K562 (cell line): ENCODE measurements around the gene LRRC49. TPM values are rescaled to one million over a fixed set of nuclear protein-coding genes. Genes with fewer than 3 reads are reported as not detected.

ENCODE experiments used
- ATAC-seq: fragments of 200-7000 bp; cut with Tn5 transposase; 3 replicates; pipeline ENCODE4 v1.9.1; 2020; ENCODE audit warnings: moderate library complexity
- BruUV-seq: library from RNA; stranded (reverse); fragments of 400-500 nt; replicated peaks from 2 replicates; lab custom pipeline; 2021; lab: Mats Ljungman, UMichigan
- CTCF ChIA-PET: fragments of 300-600 bp; formaldehyde crosslinking; extraction: SDS; loops from one replicate; lab custom pipeline; 2021; ENCODE audit warnings: low intra/inter-chr PET ratio; lab: Yijun Ruan, JAX
- POLR2A ChIA-PET: fragments of 300-600, 350-650 bp; sonication (Branson Sonifier 250); formaldehyde crosslinking; extraction: SDS; loops from one replicate; lab custom pipeline; 2021; ENCODE audit warnings: antibody characterized with exemption, inconsistent platforms; lab: Yijun Ruan, JAX
- DNase-seq, 4 experiments: peaks; one replicate each; pipeline versions ENCODE4 v3.0.0 to v3.0.0-alpha.2; 2011 to 2018; ENCODE audit warnings: low spot score in 3 of 4, mixed read lengths in 3 of 4; ENCODE audit errors: extremely low read depth in 1 of 4
- FAIRE-seq: peaks from 2 replicates; lab custom pipeline; 2011; peaks lifted over from hg19 to GRCh38; lab: Jason Lieb, UNC
- H2AFZ ChIP-seq: 2 replicates; pipeline ENCODE4 v1.6.0; 2011; ENCODE audit warnings: low read depth, low read length, control low read depth, inconsistent platforms
- H3K27ac ChIP-seq: fragments of 200-600 bp; 3 replicates; pipeline ENCODE4 v1.8.0; 2011; ENCODE audit warnings: low read depth, mild to moderate bottlenecking, control low read depth, inconsistent platforms, low read length, moderate library complexity, mixed read lengths; ENCODE audit errors: extremely low read depth
- H3K27me3 ChIP-seq, 2 experiments: fragments of 300-600 bp in 1 of 2; 2 replicates in 1 of 2; 3 replicates in 1 of 2; pipeline versions ENCODE4 v1.6.0 to v1.8.0; 2011; ENCODE audit warnings: inconsistent platforms in 2 of 2, low read length in 2 of 2, mild to moderate bottlenecking in 1 of 2, mixed read lengths in 1 of 2, moderate library complexity in 1 of 2; ENCODE audit not compliant: control insufficient read depth in 2 of 2, insufficient read depth in 2 of 2
- H3K36me3 ChIP-seq: fragments of 300-600 bp; 3 replicates; pipeline ENCODE4 v1.8.0; 2011; ENCODE audit warnings: mild to moderate bottlenecking, low read length, inconsistent platforms; ENCODE audit not compliant: control insufficient read depth, insufficient read depth
- H3K4me1 ChIP-seq, 2 experiments: fragments of 200-600 bp in 1 of 2; replicated peaks in 1 of 2; 2 replicates in 1 of 2; 3 replicates in 1 of 2; pipeline versions ENCODE4 v1.5.1 to v1.8.0; 2011; ENCODE audit warnings: inconsistent platforms in 2 of 2, low read length in 2 of 2, mild to moderate bottlenecking in 1 of 2, mixed read lengths in 1 of 2, moderate library complexity in 1 of 2; ENCODE audit not compliant: control insufficient read depth in 2 of 2, insufficient read depth in 2 of 2
- H3K4me2 ChIP-seq: 2 replicates; pipeline ENCODE4 v1.6.1; 2011; ENCODE audit warnings: low read length, control low read depth, inconsistent platforms, mixed read lengths; ENCODE audit not compliant: insufficient read depth
- H3K4me3 ChIP-seq: fragments of 200-600 bp; sonication (generic), shearing (Covaris generic); 2 replicates; pipeline ENCODE4 v1.5.1; 2016; ENCODE audit warnings: control low read depth, inconsistent platforms
- H3K79me2 ChIP-seq: fragments of 200-600 bp; 3 replicates; pipeline ENCODE4 v1.8.0; 2011; ENCODE audit warnings: low read length, inconsistent platforms; ENCODE audit not compliant: control insufficient read depth, insufficient read depth
- H3K9ac ChIP-seq, 2 experiments: 2 replicates each; pipeline versions ENCODE4 v1.6.0 to v1.6.1; 2011; ENCODE audit warnings: low read depth in 2 of 2, low read length in 2 of 2, control low read depth in 1 of 2, inconsistent platforms in 1 of 2, mild to moderate bottlenecking in 1 of 2, mixed read lengths in 1 of 2; ENCODE audit not compliant: insufficient read depth in 1 of 2
- H3K9me1 ChIP-seq: one replicate; pipeline ENCODE4 v1.6.0; 2011; ENCODE audit warnings: inconsistent platforms, mild to moderate bottlenecking, low read length, moderate library complexity; ENCODE audit not compliant: control insufficient read depth, insufficient read depth
- H3K9me3 ChIP-seq: replicated peaks from 2 replicates; pipeline ENCODE4 v1.5.1; 2011; ENCODE audit warnings: low read depth, low read length, inconsistent platforms; ENCODE audit not compliant: control insufficient read depth, insufficient read depth
- H4K20me1 ChIP-seq: replicated peaks from 2 replicates; pipeline ENCODE4 v1.6.1; 2011; ENCODE audit warnings: low read length, inconsistent platforms, mixed read lengths; ENCODE audit not compliant: control insufficient read depth, insufficient read depth
- ADNP ChIP-seq: fragments of 200-800 bp; sonication (Bioruptor generic); IDR thresholded peaks from 2 replicates; pipeline ENCODE4 v1.6.1; 2016; ENCODE audit warnings: missing genetic modification characterization, missing compliant biosample characterization
- ARID3B ChIP-seq: fragments of 250-450 bp; sonication (Bioruptor Pico); IDR thresholded peaks from 2 replicates; pipeline ENCODE4 v1.4.0; 2020; ENCODE audit warnings: borderline replicate concordance
- CBX5 ChIP-seq: IDR thresholded peaks from 2 replicates; pipeline ENCODE4 v1.6.1; 2014; ENCODE audit warnings: low read depth, borderline replicate concordance
- CGGBP1 ChIP-seq: fragments of 250-450 bp; sonication (Bioruptor Pico); IDR thresholded peaks from 2 replicates; pipeline ENCODE4 v1.9.0; 2021; ENCODE audit warnings: mild to moderate bottlenecking
- DEAF1 ChIP-seq: fragments of 450-650 bp; formaldehyde crosslinking; IDR thresholded peaks from 2 replicates; pipeline ENCODE4 v1.4.0; 2020; ENCODE audit warnings: mild to moderate bottlenecking, moderate library complexity
- E2F6 ChIP-seq, 2 experiments: IDR thresholded peaks; 2 replicates each; pipeline ENCODE4 v1.6.1; 2011; ENCODE audit warnings: borderline replicate concordance in 1 of 2, control low read depth in 1 of 2, low read depth in 1 of 2, low read length in 1 of 2, mild to moderate bottlenecking in 1 of 2, mixed read lengths in 1 of 2, moderate library complexity in 1 of 2; ENCODE audit not compliant: insufficient read depth in 1 of 2, insufficient read length in 1 of 2, poor library complexity in 1 of 2, severe bottlenecking in 1 of 2; ENCODE audit errors: extremely low read depth in 1 of 2
- FOXO4 ChIP-seq: fragments of 450-650 bp; formaldehyde crosslinking; IDR thresholded peaks from 2 replicates; pipeline ENCODE4 v1.4.0; 2020; ENCODE audit warnings: mild to moderate bottlenecking, moderate library complexity
- HDAC3 ChIP-seq: fragments of 450-650 bp; IDR thresholded peaks from 2 replicates; pipeline ENCODE4 v1.6.1; 2018; ENCODE audit warnings: borderline replicate concordance, mild to moderate bottlenecking, moderate library complexity; ENCODE audit not compliant: partially characterized antibody
- HEY1 ChIP-seq: fragments of 250-450 bp; sonication (Bioruptor Pico); IDR thresholded peaks from 2 replicates; pipeline ENCODE4 v1.5.0; 2020; ENCODE audit warnings: mild to moderate bottlenecking, moderate library complexity, borderline replicate concordance
- IRF2 ChIP-seq: sonication (generic); formaldehyde crosslinking; IDR thresholded peaks from 2 replicates; pipeline ENCODE4 v1.8.1; 2022; ENCODE audit warnings: mild to moderate bottlenecking, missing genetic modification reagents
- KDM4B ChIP-seq, 2 experiments: fragments of 450-650 bp in 1 of 2; sonication (generic) in 1 of 2; IDR thresholded peaks; 2 replicates each; pipeline ENCODE4 v1.6.1; 2016 to 2017; ENCODE audit warnings: borderline replicate concordance in 2 of 2, antibody characterized with exemption in 1 of 2, low read depth in 1 of 2, mild to moderate bottlenecking in 1 of 2
- KLF6 ChIP-seq: fragments of 250-450 bp; sonication (Bioruptor Pico); IDR thresholded peaks from 2 replicates; pipeline ENCODE4 v1.4.0; 2020; ENCODE audit warnings: mild to moderate bottlenecking, moderate library complexity, borderline replicate concordance
- LARP7 ChIP-seq: fragments of 450-650 bp; IDR thresholded peaks from 2 replicates; pipeline ENCODE4 v1.6.1; 2016
- RFX5 ChIP-seq: IDR thresholded peaks from 2 replicates; pipeline ENCODE4 v1.6.1; 2011; ENCODE audit warnings: low read depth, mild to moderate bottlenecking, improper control_type of control experiment, low read length
- TARDBP ChIP-seq: fragments of 450-650 bp; IDR thresholded peaks from 2 replicates; pipeline ENCODE4 v1.6.1; 2016
- TCF7 ChIP-seq: sonication (generic); IDR thresholded peaks from 2 replicates; pipeline ENCODE4 v1.6.1; 2016; ENCODE audit warnings: antibody characterized with exemption, borderline replicate concordance
- TSC22D4 ChIP-seq: fragments of 450-650 bp; IDR thresholded peaks from 2 replicates; pipeline ENCODE4 v1.6.1; 2016; ENCODE audit warnings: missing genetic modification characterization, missing biosample characterization, control low read depth
- ZNF347 ChIP-seq: fragments of 450-650 bp; formaldehyde crosslinking; IDR thresholded peaks from 2 replicates; pipeline ENCODE4 v1.4.0; 2020; ENCODE audit warnings: low read depth, mild to moderate bottlenecking, moderate library complexity
- WGBS: fragments of 100-300 bp; shearing (Covaris generic); methylation state at CpG from one replicate; pipeline ENCODE4 v1.1.6; 2016; ENCODE audit warnings: low coverage, mixed read lengths; ENCODE audit not compliant: insufficient coverage; ENCODE audit errors: missing lambda C conversion rate; 5-methylcytosine and 5-hydroxymethylcytosine counted together
- in situ Hi-C: fragments of 300-500 bp; cut with MboI; formaldehyde crosslinking; loops from 4 replicates; pipeline ENCODE4 v1.15.0; 2018; ENCODE audit warnings: inconsistent platforms, mixed read lengths
- intact Hi-C: fragments of 100-400 bp; cut with micrococcal nuclease; formaldehyde crosslinking; loops from 2 replicates; pipeline ENCODE4 v1.14.2; 2022
- polyA plus RNA-seq, 8 experiments: library from polyadenylated mRNA; depleted of rRNA in 4 of 8; stranded (reverse) in 5 of 8; unstranded in 3 of 8; fragments of >200 nt; fragmentation: Nextera tagmentation in 2 of 8; fragmentation: Illumina TruSeq in 1 of 8; extraction: Ambion mirVana in 2 of 8; extraction: Trizol in 1 of 8; gene quantifications; 2 replicates each; pipeline versions ENCODE4 v1.2.1 to v1.2.3, GENCODE V29; 2011 to 2014; ENCODE audit warnings: inconsistent platforms in 1 of 8, missing spikeins in 1 of 8
- total RNA-seq, 7 experiments: library from RNA; depleted of rRNA in 6 of 7; stranded (reverse); fragments of >200 nt in 6 of 7; fragmentation: Illumina TruSeq in 2 of 7; extraction: Trizol in 2 of 7; gene quantifications; 2 replicates each; pipeline versions ENCODE4 v1.2.1 to v1.2.3, GENCODE V29; 2011 to 2021; ENCODE audit warnings: low replicate concordance in 1 of 7

The LRRC49 gene
- total and polyA plus RNA-seq, 9 of the 15 experiments (the other 6 are each of a cell fraction or from before 2014, with no cell fraction given), result 0.32 TPM; not detected in 8

GRCh38 chr15:70879401-70879800 lies 13.2 kb upstream of the LRRC49 start:
- H3K9ac ChIP-seq, result no peak overlapping the region
- FAIRE-seq (no peak), DNase-seq (no peak), ATAC-seq (no peak)
- no TSS peak for BruUV-seq
- H3K4me2 ChIP-seq, result no peak overlapping the region
- H3K27ac ChIP-seq, result no peak overlapping the region
- POLR2A ChIA-PET, result no interaction called here
- H3K4me3 ChIP-seq, result no peak overlapping the region
- CTCF ChIA-PET, result no interaction called here
- H2AFZ ChIP-seq, result no peak overlapping the region
- H4K20me1 ChIP-seq, result no peaks in the 10 kb centered on the region
- no peaks in the 10 kb centered on the region for H3K9me3 ChIP-seq
- H3K9me1 ChIP-seq, result no peaks in the 10 kb centered on the region
- intact Hi-C loops, result no loop called here
- H3K36me3 ChIP-seq, result no peaks in the 10 kb centered on the region
- in situ Hi-C loops, result no loop called here
- 0% methylated on average over 2 of the region's 2 CpGs for WGBS
- no peaks in the 10 kb centered on the region for H3K4me1 ChIP-seq
- H3K27me3 ChIP-seq, result no peaks in the 10 kb centered on the region
- H3K79me2 ChIP-seq, result no peaks in the 10 kb centered on the region
- TF ChIP-seq FOXO4 (CRISPR knock-in tag) (no peak), TSC22D4 (tag) (no peak), IRF2 (no peak), CBX5 (no peak), KDM4B (IDR thresholded peaks at IDR 0.05; ENCODE audit: borderline replicate concordance in 2 of 2, low read depth in 1 of 2) (no peak), HEY1 (no peak), ARID3B (no peak), TCF7 (no peak), ZNF347 (CRISPR knock-in tag) (no peak), E2F6 (IDR thresholded peaks at IDR 0.05; ENCODE audit: borderline replicate concordance in 1 of 2, extremely low read depth in 1 of 2, insufficient read depth in 1 of 2, insufficient read length in 1 of 2, low read depth in 1 of 2, low read length in 1 of 2, poor library complexity in 1 of 2, severe bottlenecking in 1 of 2) (no peak), CGGBP1 (CRISPR knock-in tag) (no peak), TARDBP (no peak), LARP7 (no peak), ADNP (tag) (no peak), RFX5 (no peak), HDAC3 (no peak), KLF6 (CRISPR knock-in tag) (no peak), DEAF1 (CRISPR knock-in tag) (no peak)
